Upper lobe of left lung (tissue), 6 donors: Measurements from ENCODE around the gene GAB4. TPM values are rescaled to one million over a fixed set of nuclear protein-coding genes. Genes with fewer than 3 reads are reported as not detected.
"Not testable (repeated sequence)": the region's sequence is repeated elsewhere in the genome, so short reads cannot be mapped to it uniquely, and the experiment has no call there.

Experiments used
- ATAC-seq, 2 donors: fragments of 200-7000 bp; cut with Tn5 transposase; one replicate each; pipeline ENCODE4 v1.9.1; 2022; ENCODE audit warnings: mild to moderate bottlenecking in 2 of 2, moderate library complexity in 2 of 2; ENCODE audit not compliant: low FRiP score in 2 of 2
- DNase-seq, 2 donors: peaks; one replicate each; pipeline ENCODE4 v3.0.0-alpha.2; 2019 to 2020
- H3K27ac ChIP-seq, 4 donors: fragments of 200-600 bp; sonication (generic); one replicate each; pipeline ENCODE4 v1.5.1; 2016 to 2019
- H3K27me3 ChIP-seq, 4 donors: fragments of 200-600 bp; sonication (generic); one replicate each; pipeline ENCODE4 v1.5.1; 2017 to 2019
- H3K36me3 ChIP-seq, 4 donors: fragments of 200-600 bp; sonication (generic); one replicate each; pipeline ENCODE4 v1.5.1; 2016 to 2019
- H3K4me1 ChIP-seq, 4 donors: fragments of 200-600 bp; sonication (generic); one replicate each; pipeline ENCODE4 v1.5.1; 2018 to 2019
- H3K4me3 ChIP-seq, 4 donors: fragments of 200-600 bp; sonication (generic); one replicate each; pipeline ENCODE4 v1.5.1; 2017 to 2019; ENCODE audit warnings: mild to moderate bottlenecking in 2 of 4, moderate library complexity in 1 of 4
- H3K9me3 ChIP-seq, 4 donors: fragments of 200-600 bp; sonication (generic); one replicate each; pipeline ENCODE4 v1.5.1; 2018 to 2019
- EP300 ChIP-seq, 4 donors: sonication (generic); formaldehyde crosslinking; IDR thresholded peaks; one replicate each; pipeline ENCODE4 v1.5.1; 2017; ENCODE audit warnings: antibody characterized with exemption in 4 of 4, control low read depth in 2 of 4
- POLR2A ChIP-seq, 4 donors: fragments of 450-650 bp; IDR thresholded peaks; one replicate each; pipeline ENCODE4 v1.5.1; 2016 to 2017; ENCODE audit warnings: antibody characterized with exemption in 4 of 4, mild to moderate bottlenecking in 2 of 4
- POLR2AphosphoS5 ChIP-seq, 2 donors: sonication (generic); formaldehyde crosslinking; IDR thresholded peaks; one replicate each; pipeline ENCODE4 v1.5.1; 2017; ENCODE audit warnings: antibody characterized with exemption in 2 of 2
- WGBS, 2 donors: methylation state at CpG; one replicate each; pipeline ENCODE4 v1.1.5; 2017 to 2018; 5-methylcytosine and 5-hydroxymethylcytosine counted together
- total RNA-seq, 6 donors: library from RNA; depleted of rRNA in 4 of 6; stranded (reverse); fragments of >200 nt in 4 of 6; gene quantifications; one replicate each; pipeline versions ENCODE4 v1.1.0 to v1.2.1, GENCODE V29; 2016 to 2021
- TF ChIP-seq, protein P1 (sequence below), 6 experiments: fragments of 450-650 bp in 4 of 6; fragments of 200-600 bp in 2 of 6; sonication (generic) in 2 of 6; IDR thresholded peaks; one replicate each; pipeline ENCODE4 v1.5.1; 2016 to 2019; ENCODE audit warnings: antibody characterized with exemption in 6 of 6
- donor health status: DM: no; HTN: no; CAD: no; lungs with moderate emphysema.
- donor health status: DM: no; HTN: yes; CAD: no; lungs with severe emphysema.

GAB4 gene
- total RNA-seq, 6 donors from 2014 or later, result not detected

DNA sequence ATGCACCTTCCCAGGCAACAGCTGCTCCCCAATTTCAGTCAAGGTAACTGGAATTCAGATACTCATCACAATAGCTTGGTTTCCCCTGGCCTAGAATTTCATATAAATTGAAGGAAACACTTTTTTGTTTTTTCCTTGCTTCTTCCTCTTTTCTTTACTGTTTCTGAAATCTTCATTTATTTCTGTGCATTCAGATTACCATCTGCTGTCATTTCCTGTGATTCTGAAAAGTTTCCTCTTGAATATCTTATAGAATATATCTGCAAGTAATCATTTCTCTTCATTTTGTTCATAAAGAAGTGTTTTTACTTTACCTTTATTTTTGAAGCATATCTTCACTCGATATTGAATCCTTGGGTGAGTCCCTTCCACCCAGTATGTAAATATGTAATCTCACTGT, 85.3 kb downstream of the GAB4 start:
- Histone ChIP-seq H3K27me3 (no peaks in the 10 kb centered on the region), H3K4me3 (no peak overlapping the region), H3K9me3 (no peaks in the 10 kb centered on the region), H3K4me1 (no peaks in the 10 kb centered on the region), H3K36me3 (no peaks in the 10 kb centered on the region), H3K27ac (no peak overlapping the region)
- DNase-seq, result no peak
- 0 to 50% methylated on average over 1 of the region's 1 CpG for WGBS, 2 donors
- ATAC-seq, result no peak
- TF ChIP-seq POLR2AphosphoS5 (IDR thresholded peaks at IDR 0.05), result no peak
- no peak for TF ChIP-seq EP300 (IDR thresholded peaks at IDR 0.05)
- TF ChIP-seq, protein P1, sequence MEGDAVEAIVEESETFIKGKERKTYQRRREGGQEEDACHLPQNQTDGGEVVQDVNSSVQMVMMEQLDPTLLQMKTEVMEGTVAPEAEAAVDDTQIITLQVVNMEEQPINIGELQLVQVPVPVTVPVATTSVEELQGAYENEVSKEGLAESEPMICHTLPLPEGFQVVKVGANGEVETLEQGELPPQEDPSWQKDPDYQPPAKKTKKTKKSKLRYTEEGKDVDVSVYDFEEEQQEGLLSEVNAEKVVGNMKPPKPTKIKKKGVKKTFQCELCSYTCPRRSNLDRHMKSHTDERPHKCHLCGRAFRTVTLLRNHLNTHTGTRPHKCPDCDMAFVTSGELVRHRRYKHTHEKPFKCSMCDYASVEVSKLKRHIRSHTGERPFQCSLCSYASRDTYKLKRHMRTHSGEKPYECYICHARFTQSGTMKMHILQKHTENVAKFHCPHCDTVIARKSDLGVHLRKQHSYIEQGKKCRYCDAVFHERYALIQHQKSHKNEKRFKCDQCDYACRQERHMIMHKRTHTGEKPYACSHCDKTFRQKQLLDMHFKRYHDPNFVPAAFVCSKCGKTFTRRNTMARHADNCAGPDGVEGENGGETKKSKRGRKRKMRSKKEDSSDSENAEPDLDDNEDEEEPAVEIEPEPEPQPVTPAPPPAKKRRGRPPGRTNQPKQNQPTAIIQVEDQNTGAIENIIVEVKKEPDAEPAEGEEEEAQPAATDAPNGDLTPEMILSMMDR (IDR thresholded peaks at IDR 0.05), result no peak
- TF ChIP-seq POLR2A (IDR thresholded peaks at IDR 0.05), result no peak

- 40 to 45% methylated on average over 2 of the region's 2 CpGs for WGBS, 2 donors
These were observed 85.9 kb downstream of the GAB4 start for GRCh38 chr22:16922076-16922475.

DNA sequence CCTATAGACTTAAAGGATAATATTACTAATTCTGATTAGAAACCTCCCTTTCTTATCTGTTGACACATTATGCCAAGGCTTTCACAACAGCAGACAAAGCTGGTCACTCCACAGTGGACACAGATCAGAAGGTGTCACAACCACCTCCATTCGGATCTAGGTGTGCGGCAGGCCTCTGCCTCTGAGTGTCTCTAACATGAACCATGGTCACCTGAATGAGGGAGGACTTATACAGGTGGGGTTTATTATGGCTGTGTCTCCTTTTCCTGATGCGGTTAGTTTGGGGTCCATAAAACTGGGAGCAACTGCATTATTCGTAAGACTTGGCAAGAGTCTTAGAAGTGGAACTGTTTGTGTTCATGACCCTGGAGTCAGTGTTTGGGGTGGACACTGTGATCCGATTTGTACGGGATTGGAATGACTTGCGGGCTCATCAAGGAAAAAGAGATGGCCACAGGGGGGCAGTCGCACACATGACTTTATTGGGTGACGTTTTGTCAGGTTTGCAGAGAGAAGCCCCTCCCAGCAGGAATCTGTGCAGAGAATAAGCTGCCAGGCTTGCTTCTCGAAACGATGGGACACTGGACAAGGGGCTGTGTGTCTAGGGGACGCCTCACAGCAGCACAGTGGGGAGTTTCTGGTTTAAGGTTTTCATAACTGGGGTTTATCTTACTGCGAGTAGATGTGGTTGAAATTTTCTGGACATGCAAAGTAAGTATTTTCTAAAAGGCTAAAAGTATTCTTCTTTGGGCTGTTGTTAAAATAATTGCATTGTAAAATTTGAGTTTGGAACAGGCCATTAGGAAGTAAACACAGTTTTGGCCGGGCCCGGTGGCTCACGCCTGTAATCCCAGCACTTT, 90.6 kb downstream of the GAB4 start:
- 30 to 32% methylated on average over 16 of the region's 16 CpGs for WGBS, 2 donors
- peak in 1 of 2 donors; percentile 44 for DNase-seq

More at GRCh38 chr22:16922076-16922475, 85.9 kb downstream of the GAB4 start:
- ATAC-seq (no peak), DNase-seq (no peak)
- Histone ChIP-seq H3K27ac (no peak overlapping the region), H3K36me3 (no peaks in the 10 kb centered on the region), H3K4me3 (no peak overlapping the region), H3K27me3 (no peaks in the 10 kb centered on the region), H3K9me3 (no peaks in the 10 kb centered on the region), H3K4me1 (no peaks in the 10 kb centered on the region)
- TF ChIP-seq POLR2AphosphoS5 (IDR thresholded peaks at IDR 0.05), result no peak
- TF ChIP-seq EP300 (IDR thresholded peaks at IDR 0.05), result no peak
- no peak for TF ChIP-seq POLR2A (IDR thresholded peaks at IDR 0.05)
- TF ChIP-seq, protein P1 (IDR thresholded peaks at IDR 0.05), result no peak

GRCh38 chr22:16915701-16916100, 92.3 kb downstream of the GAB4 start:
- Histone ChIP-seq H3K4me1 (no peaks in the 10 kb centered on the region), H3K4me3 (no peak overlapping the region), H3K9me3 (no peaks in the 10 kb centered on the region), H3K36me3 (no peaks in the 10 kb centered on the region), H3K27ac (no peak overlapping the region), H3K27me3 (no peaks in the 10 kb centered on the region)
- ATAC-seq (no peak), DNase-seq (no peak)
- WGBS, 2 donors, result 48 to 71% methylated on average over 2 of the region's 2 CpGs
- TF ChIP-seq POLR2A (IDR thresholded peaks at IDR 0.05) (no peak), EP300 (IDR thresholded peaks at IDR 0.05) (no peak), POLR2AphosphoS5 (IDR thresholded peaks at IDR 0.05) (no peak)
- TF ChIP-seq, protein P1 (IDR thresholded peaks at IDR 0.05), result no peak

More for the DNA sequence above, 90.6 kb downstream of the GAB4 start:
- TF ChIP-seq POLR2A (IDR thresholded peaks at IDR 0.05) (no peak), EP300 (IDR thresholded peaks at IDR 0.05) (no peak), POLR2AphosphoS5 (IDR thresholded peaks at IDR 0.05) (no peak)
- TF ChIP-seq, protein P1 (IDR thresholded peaks at IDR 0.05), result peak; percentile 17 to 55 (median 40)
- ATAC-seq, result peak in 1 of 2 donors; percentile 75
- no peaks in the 10 kb centered on the region for H3K4me1 ChIP-seq
- H3K4me3 ChIP-seq, result no peak overlapping the region
- no peaks in the 10 kb centered on the region for H3K27me3 ChIP-seq
- H3K36me3 ChIP-seq, result no peaks in the 10 kb centered on the region
- H3K27ac ChIP-seq, result no peak overlapping the region
- H3K9me3 ChIP-seq, result no peaks in the 10 kb centered on the region

- not testable (repeated sequence) for DNase-seq, H3K4me3 ChIP-seq, H3K27ac ChIP-seq, H3K27me3 ChIP-seq, H3K36me3 ChIP-seq, ATAC-seq, H3K4me1 ChIP-seq, H3K9me3 ChIP-seq
- WGBS, 2 donors, result 57 to 85% methylated on average over 1 of the region's 1 CpG
These were observed 93.1 kb downstream of the GAB4 start for GRCh38 chr22:16914911-16915310.
